GM12878 (cell line): Measurements from ENCODE around the gene C2orf74. TPM values are rescaled to one million over a fixed set of nuclear protein-coding genes. Genes with fewer than 3 reads are reported as not detected.

Experiments
- ATAC-seq: fragments of 200-7000 bp; cut with Tn5 transposase; 3 replicates; pipeline ENCODE4 v1.9.1; 2020; ENCODE audit warnings: mild to moderate bottlenecking, moderate library complexity
- BruUV-seq: library from RNA; stranded (reverse); fragments of 400-500 nt; replicated peaks from 2 replicates; lab custom pipeline; 2021; lab: Mats Ljungman, UMichigan
- CTCF ChIA-PET: fragments of 300-600 bp; sonication (Branson Sonifier 250); formaldehyde crosslinking; extraction: SDS; loops from one replicate; lab custom pipeline; 2021; ENCODE audit warnings: inconsistent platforms; lab: Yijun Ruan, JAX
- POLR2A ChIA-PET: fragments of 350-600 bp; formaldehyde crosslinking; extraction: SDS; loops from one replicate; lab custom pipeline; 2021; ENCODE audit warnings: inconsistent platforms; lab: Charles Lee
- RAD21 ChIA-PET: fragments of 300-600 bp; sonication (Branson Sonifier 250); formaldehyde crosslinking; loops from one replicate; lab custom pipeline; 2023; ENCODE audit warnings: antibody characterized with exemption; ENCODE audit not compliant: unreplicated experiment; lab: Charles Lee
- SMC1A ChIA-PET: fragments of 300-600 bp; sonication (Branson Sonifier 250); formaldehyde crosslinking; loops from one replicate; lab custom pipeline; 2023; ENCODE audit not compliant: unreplicated experiment, uncharacterized antibody; lab: Charles Lee
- DNase-seq: peaks from one replicate; pipeline ENCODE4 v3.0.0-alpha.2; 2011; ENCODE audit warnings: low read depth, low spot score
- FAIRE-seq: peaks from 3 replicates; lab custom pipeline; 2011; peaks lifted over from hg19 to GRCh38; lab: Jason Lieb, UNC
- H2AFZ ChIP-seq: 2 replicates; pipeline ENCODE4 v1.6.0; 2011; ENCODE audit warnings: low read depth, low read length, control low read depth; ENCODE audit not compliant: control insufficient read depth
- H3K27ac ChIP-seq: 2 replicates; pipeline ENCODE4 v1.5.1; 2011; ENCODE audit warnings: control low read depth; ENCODE audit not compliant: control insufficient read depth, insufficient read depth
- H3K27me3 ChIP-seq, 2 experiments: replicated peaks in 1 of 2; 2 replicates each; pipeline versions ENCODE4 v1.6.0 to v1.6.1; 2011; ENCODE audit warnings: low read length in 1 of 2; ENCODE audit not compliant: control insufficient read depth in 2 of 2, insufficient read depth in 2 of 2
- H3K36me3 ChIP-seq, 2 experiments: 2 replicates each; pipeline ENCODE4 v1.5.1; 2011; ENCODE audit warnings: low read length in 1 of 2; ENCODE audit not compliant: control insufficient read depth in 2 of 2, insufficient read depth in 2 of 2
- H3K4me1 ChIP-seq: 2 replicates; pipeline ENCODE4 v1.6.1; 2011; ENCODE audit warnings: mild to moderate bottlenecking, low read length, moderate library complexity, mixed read lengths; ENCODE audit not compliant: control insufficient read depth, insufficient read depth
- H3K4me2 ChIP-seq: 2 replicates; pipeline ENCODE4 v1.6.0; 2011; ENCODE audit warnings: control low read depth; ENCODE audit not compliant: control insufficient read depth, insufficient read depth
- H3K4me3 ChIP-seq: fragments of 200-600 bp; sonication (generic); 2 replicates; pipeline ENCODE4 v1.5.1; 2016
- H3K79me2 ChIP-seq: 2 replicates; pipeline ENCODE4 v1.6.0; 2011; ENCODE audit warnings: low read length; ENCODE audit not compliant: control insufficient read depth, insufficient read depth
- H3K9ac ChIP-seq: 2 replicates; pipeline ENCODE4 v1.8.0; 2011; ENCODE audit warnings: low read length, control low read depth, mixed read lengths; ENCODE audit not compliant: control insufficient read depth, insufficient read depth
- H3K9me3 ChIP-seq: replicated peaks from 3 replicates; pipeline ENCODE4 v1.5.1; 2011; ENCODE audit warnings: mild to moderate bottlenecking, low read length; ENCODE audit not compliant: control insufficient read depth, insufficient read depth
- H4K20me1 ChIP-seq: 2 replicates; pipeline ENCODE4 v1.6.0; 2011; ENCODE audit not compliant: control insufficient read depth, insufficient read depth
- CREM ChIP-seq: IDR thresholded peaks from 2 replicates; pipeline ENCODE4 v1.6.1; 2014; ENCODE audit warnings: antibody characterized with exemption, low read depth
- HCFC1 ChIP-seq: fragments of 150-350 bp; IDR thresholded peaks from 2 replicates; pipeline ENCODE4 v1.6.1; 2014; ENCODE audit warnings: low read length
- IKZF1 ChIP-seq: fragments of 450-650 bp; conservative IDR thresholded peaks from 2 replicates; pipeline ENCODE4 v1.6.1; 2017; ENCODE audit warnings: antibody characterized with exemption, mild to moderate bottlenecking
- MEF2B ChIP-seq: fragments of 450-650 bp; IDR thresholded peaks from 2 replicates; pipeline ENCODE4 v1.6.1; 2018; ENCODE audit warnings: mild to moderate bottlenecking, moderate library complexity; ENCODE audit not compliant: partially characterized antibody, poor library complexity, severe bottlenecking
- MTA2 ChIP-seq: fragments of 450-650 bp; IDR thresholded peaks from 2 replicates; pipeline ENCODE4 v1.6.1; 2016; ENCODE audit warnings: low read depth, mild to moderate bottlenecking, moderate library complexity
- RFX5 ChIP-seq: IDR thresholded peaks from 2 replicates; pipeline ENCODE4 v1.6.1; 2011; ENCODE audit warnings: low read depth, low read length, improper control_type of control experiment
- YBX1 ChIP-seq: fragments of 450-650 bp; IDR thresholded peaks from 2 replicates; pipeline ENCODE4 v1.6.1; 2016; ENCODE audit warnings: antibody characterized with exemption
- ZZZ3 ChIP-seq: IDR thresholded peaks from 2 replicates; pipeline ENCODE4 v1.6.1; 2011; ENCODE audit warnings: low read depth; ENCODE audit not compliant: control insufficient read depth, insufficient read length
- WGBS: methylation state at CpG from one replicate; pipeline ENCODE4 v1.1.6; 2016; ENCODE audit warnings: low lambda C conversion rate; ENCODE audit not compliant: insufficient replicate concordance, insufficient coverage; ENCODE audit errors: missing lambda C conversion rate; 5-methylcytosine and 5-hydroxymethylcytosine counted together
- in situ Hi-C: fragments of 300-500 bp; cut with MboI; formaldehyde crosslinking; loops from 9 replicates; pipeline ENCODE4 v1.14.3; 2018; ENCODE audit warnings: mixed read lengths
- intact Hi-C: fragments of 100-400 bp; cut with micrococcal nuclease; formaldehyde crosslinking; loops from one replicate; pipeline ENCODE4 v1.14.2; 2022; ENCODE audit not compliant: unreplicated experiment
- polyA plus RNA-seq, 11 experiments: library from polyadenylated mRNA; depleted of rRNA in 4 of 11; unstranded in 6 of 11; stranded (reverse) in 5 of 11; fragments of >200 nt; fragmentation: Nextera tagmentation in 4 of 11; fragmentation: Illumina TruSeq in 1 of 11; extraction: Ambion mirVana in 4 of 11; extraction: Trizol in 1 of 11; gene quantifications; 1 replicate in 1 of 11; 2 replicates in 10 of 11; pipeline versions ENCODE4 v1.2.1 to v1.2.3, GENCODE V29; 2011 to 2016; ENCODE audit warnings: inconsistent platforms in 2 of 11, missing spikeins in 2 of 11, low read depth in 1 of 11
- total RNA-seq, 4 experiments: library from RNA; depleted of rRNA in 3 of 4; stranded (reverse); fragments of >200 nt in 3 of 4; fragmentation: Illumina TruSeq in 1 of 4; extraction: Trizol in 1 of 4; gene quantifications; 2 replicates each; pipeline versions ENCODE4 v1.2.1 to v1.2.3, GENCODE V29; 2013 to 2021
- TF ChIP-seq, protein P1 (sequence below): IDR thresholded peaks from 2 replicates; pipeline ENCODE4 v1.6.1; 2012; ENCODE audit warnings: low read depth, low read length, improper control_type of control experiment

The C2orf74 gene
- total and polyA plus RNA-seq, 10 of the 15 experiments (the other 5 are each of a cell fraction or from before 2014, with no cell fraction given), result 3.8 to 25.0 (median 15.2) TPM

DNA sequence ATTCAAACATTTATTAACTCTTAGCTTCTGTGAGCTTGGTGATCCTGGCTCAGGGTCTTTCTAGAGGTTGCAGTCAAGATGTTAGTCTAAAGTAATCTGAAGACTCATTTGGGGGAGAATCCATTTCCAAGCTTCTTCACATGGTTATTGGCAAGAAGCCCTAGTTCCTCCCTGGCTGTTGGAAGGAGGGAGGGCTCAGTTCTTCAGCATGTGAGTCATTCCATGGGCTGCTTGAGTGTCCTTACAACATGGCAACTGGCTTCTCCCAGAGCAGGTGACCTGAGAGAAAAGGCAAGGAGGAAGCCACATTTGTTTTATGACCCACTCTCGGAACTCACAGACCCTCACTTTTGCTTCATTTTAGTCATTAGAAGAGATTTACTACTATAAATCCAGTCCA lies 10.6 kb upstream of the C2orf74 start:
- BruUV-seq, result no TSS peak
- Histone ChIP-seq H3K4me2 (no peak overlapping the region), H3K36me3 (peaks cover 0 to 4% of the 10 kb centered on the region in 2 experiments; a peak in 1 of 4 replicates), H3K9me3 (no peaks in the 10 kb centered on the region), H4K20me1 (no peaks in the 10 kb centered on the region), H3K27me3 (no peaks in the 10 kb centered on the region), H3K27ac (no peak overlapping the region), H2AFZ (no peak overlapping the region), H3K9ac (no peak overlapping the region), H3K79me2 (no peaks in the 10 kb centered on the region), H3K4me1 (no peaks in the 10 kb centered on the region), H3K4me3 (no peak overlapping the region)
- 100% methylated on average over 1 of the region's 1 CpG for WGBS
- TF ChIP-seq MTA2, result no peak
- TF ChIP-seq CREM, result no peak
- TF ChIP-seq ZZZ3, result no peak
- no peak for TF ChIP-seq HCFC1
- TF ChIP-seq YBX1, result no peak
- TF ChIP-seq RFX5, result no peak
- TF ChIP-seq IKZF1, result no peak
- TF ChIP-seq MEF2B, result no peak
- TF ChIP-seq, protein P1, sequence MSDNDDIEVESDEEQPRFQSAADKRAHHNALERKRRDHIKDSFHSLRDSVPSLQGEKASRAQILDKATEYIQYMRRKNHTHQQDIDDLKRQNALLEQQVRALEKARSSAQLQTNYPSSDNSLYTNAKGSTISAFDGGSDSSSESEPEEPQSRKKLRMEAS, result no peak
- FAIRE-seq, result no peak
- no peak for ATAC-seq
- intact Hi-C loops (no loop called here), in situ Hi-C loops (no loop called here)
- SMC1A ChIA-PET, result interaction anchor here (0.8 to 1.9 kb wide), 2 partner anchors 26 to 59 kb away, joined by 3 to 6 read pairs; no protein-coding TSS in a partner anchor
- no peak for DNase-seq
- CTCF ChIA-PET, result interaction anchor here (0.6 kb wide), 1 partner anchor 267 kb away, joined by 3 read pairs; no protein-coding TSS in a partner anchor
- RAD21 ChIA-PET, result no interaction called here
- POLR2A ChIA-PET, result interaction anchor here (0.6 kb wide), 1 partner anchor 17 kb away, joined by 3 read pairs; no protein-coding TSS in a partner anchor
